ENCODE data around the gene CAMK2G.

DNA sequence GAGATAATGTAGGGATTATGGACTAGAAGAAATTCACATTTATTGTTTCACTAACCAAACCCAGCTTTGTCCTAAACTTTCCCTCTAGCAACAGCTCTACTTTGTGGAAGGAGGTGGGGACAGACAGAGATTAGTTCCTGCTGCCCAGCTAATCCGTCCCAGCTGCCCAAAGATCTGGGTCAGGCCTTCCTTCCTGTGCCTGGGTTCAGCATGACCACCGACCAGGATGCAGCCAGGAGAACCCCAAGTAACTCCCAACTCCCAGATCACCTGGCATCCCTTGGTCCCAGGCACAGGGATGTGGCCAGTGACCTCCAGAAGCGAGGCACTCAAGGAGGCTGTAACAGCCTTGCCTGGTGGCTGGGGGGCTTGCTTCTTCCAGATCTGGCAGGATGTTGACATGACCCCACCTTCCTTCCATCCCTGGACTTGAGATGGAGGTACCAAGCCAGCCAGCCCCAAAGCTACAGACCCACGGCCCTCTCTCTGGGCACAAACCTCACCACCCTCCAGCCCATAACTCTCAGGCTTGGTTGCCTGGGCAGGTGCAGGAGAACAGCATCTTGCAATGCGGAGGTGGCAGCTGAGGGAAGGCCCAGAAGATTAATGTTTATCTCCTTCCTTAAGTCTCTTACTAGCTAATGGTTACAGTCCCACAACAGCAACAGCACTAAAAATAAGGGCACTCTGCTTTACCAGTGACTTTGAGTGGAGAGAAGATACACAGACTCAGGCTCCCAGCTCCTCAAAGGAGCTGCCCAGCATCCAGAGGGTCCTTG, 11.1 kb downstream of the CAMK2G start:
- TF ChIP-seq, protein P1, sequence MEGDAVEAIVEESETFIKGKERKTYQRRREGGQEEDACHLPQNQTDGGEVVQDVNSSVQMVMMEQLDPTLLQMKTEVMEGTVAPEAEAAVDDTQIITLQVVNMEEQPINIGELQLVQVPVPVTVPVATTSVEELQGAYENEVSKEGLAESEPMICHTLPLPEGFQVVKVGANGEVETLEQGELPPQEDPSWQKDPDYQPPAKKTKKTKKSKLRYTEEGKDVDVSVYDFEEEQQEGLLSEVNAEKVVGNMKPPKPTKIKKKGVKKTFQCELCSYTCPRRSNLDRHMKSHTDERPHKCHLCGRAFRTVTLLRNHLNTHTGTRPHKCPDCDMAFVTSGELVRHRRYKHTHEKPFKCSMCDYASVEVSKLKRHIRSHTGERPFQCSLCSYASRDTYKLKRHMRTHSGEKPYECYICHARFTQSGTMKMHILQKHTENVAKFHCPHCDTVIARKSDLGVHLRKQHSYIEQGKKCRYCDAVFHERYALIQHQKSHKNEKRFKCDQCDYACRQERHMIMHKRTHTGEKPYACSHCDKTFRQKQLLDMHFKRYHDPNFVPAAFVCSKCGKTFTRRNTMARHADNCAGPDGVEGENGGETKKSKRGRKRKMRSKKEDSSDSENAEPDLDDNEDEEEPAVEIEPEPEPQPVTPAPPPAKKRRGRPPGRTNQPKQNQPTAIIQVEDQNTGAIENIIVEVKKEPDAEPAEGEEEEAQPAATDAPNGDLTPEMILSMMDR (IDR thresholded peaks at IDR 0.05), result no peak
- no peak for TF ChIP-seq POLR2AphosphoS5 (IDR thresholded peaks at IDR 0.05)
